K562 (cell line): ENCODE data around the gene TMEM204. TPM values are rescaled to one million over a fixed set of nuclear protein-coding genes. Genes with fewer than 3 reads are reported as not detected.

Experiments
- AFF1 ChIP-seq, 2 experiments: fragments of 450-650 bp; IDR thresholded peaks; 2 replicates each; pipeline ENCODE4 v1.6.1; 2018; ENCODE audit warnings: mild to moderate bottlenecking in 2 of 2, low read depth in 1 of 2; ENCODE audit not compliant: partially characterized antibody in 2 of 2
- HEY1 ChIP-seq: fragments of 250-450 bp; sonication (Bioruptor Pico); IDR thresholded peaks from 2 replicates; pipeline ENCODE4 v1.5.0; 2020; ENCODE audit warnings: mild to moderate bottlenecking, moderate library complexity, borderline replicate concordance
- HMBOX1 ChIP-seq: sonication (generic); IDR thresholded peaks from 2 replicates; pipeline ENCODE4 v1.6.1; 2016
- NR2C2 ChIP-seq, 2 experiments: fragments of 200-800 bp in 1 of 2; sonication (Bioruptor generic) in 1 of 2; sonication (generic) in 1 of 2; formaldehyde crosslinking in 1 of 2; IDR thresholded peaks; 2 replicates each; pipeline versions ENCODE4 v1.6.1 to v1.8.0; 2016 to 2022; ENCODE audit warnings: mild to moderate bottlenecking in 1 of 2, missing compliant biosample characterization in 1 of 2, missing genetic modification characterization in 1 of 2, missing genetic modification reagents in 1 of 2
- PRPF4 ChIP-seq: fragments of 200-400 bp; formaldehyde crosslinking; IDR thresholded peaks from one replicate; pipeline ENCODE4 v1.6.1; 2017; ENCODE audit warnings: low read length, low read depth, mild to moderate bottlenecking; ENCODE audit not compliant: insufficient read depth, poor library complexity, severe bottlenecking
- SOX6 ChIP-seq: fragments of 450-650 bp; IDR thresholded peaks from 2 replicates; pipeline ENCODE4 v1.6.1; 2014; ENCODE audit warnings: mild to moderate bottlenecking
- SRF ChIP-seq, 2 experiments: fragments of 250-450, 450-650 bp in 1 of 2; sonication (Bioruptor Pico) in 1 of 2; sonication (generic) in 1 of 2; formaldehyde crosslinking; IDR thresholded peaks; 2 replicates each; pipeline versions ENCODE4 v1.5.0 to v1.5.1; 2020 to 2022; ENCODE audit warnings: mild to moderate bottlenecking in 1 of 2, missing genetic modification reagents in 1 of 2
- VEZF1 ChIP-seq: fragments of 200-800 bp; sonication (Bioruptor generic); IDR thresholded peaks from 2 replicates; pipeline ENCODE4 v1.6.1; 2017; ENCODE audit warnings: missing genetic modification characterization, missing compliant biosample characterization
- polyA plus RNA-seq, 8 experiments: library from polyadenylated mRNA; depleted of rRNA in 4 of 8; stranded (reverse) in 5 of 8; unstranded in 3 of 8; fragments of >200 nt; fragmentation: Nextera tagmentation in 2 of 8; fragmentation: Illumina TruSeq in 1 of 8; extraction: Ambion mirVana in 2 of 8; extraction: Trizol in 1 of 8; gene quantifications; 2 replicates each; pipeline versions ENCODE4 v1.2.1 to v1.2.3, GENCODE V29; 2011 to 2014; ENCODE audit warnings: inconsistent platforms in 1 of 8, missing spikeins in 1 of 8
- total RNA-seq, 7 experiments: library from RNA; depleted of rRNA in 6 of 7; stranded (reverse); fragments of >200 nt in 6 of 7; fragmentation: Illumina TruSeq in 2 of 7; extraction: Trizol in 2 of 7; gene quantifications; 2 replicates each; pipeline versions ENCODE4 v1.2.1 to v1.2.3, GENCODE V29; 2011 to 2021; ENCODE audit warnings: low replicate concordance in 1 of 7
- TF ChIP-seq, protein P1 (sequence below): fragments of 250-450 bp; sonication (Bioruptor Pico); IDR thresholded peaks from 2 replicates; pipeline ENCODE4 v1.4.0; 2020
- TF ChIP-seq, protein P2 (sequence below): fragments of 450-650 bp; IDR thresholded peaks from 2 replicates; pipeline ENCODE4 v1.6.1; 2017; ENCODE audit warnings: antibody characterized with exemption

Gene TMEM204
- total and polyA plus RNA-seq, 9 of the 15 experiments (the other 6 are each of a cell fraction or from before 2014, with no cell fraction given), result 0.04 to 0.18 TPM; not detected in 7

DNA sequence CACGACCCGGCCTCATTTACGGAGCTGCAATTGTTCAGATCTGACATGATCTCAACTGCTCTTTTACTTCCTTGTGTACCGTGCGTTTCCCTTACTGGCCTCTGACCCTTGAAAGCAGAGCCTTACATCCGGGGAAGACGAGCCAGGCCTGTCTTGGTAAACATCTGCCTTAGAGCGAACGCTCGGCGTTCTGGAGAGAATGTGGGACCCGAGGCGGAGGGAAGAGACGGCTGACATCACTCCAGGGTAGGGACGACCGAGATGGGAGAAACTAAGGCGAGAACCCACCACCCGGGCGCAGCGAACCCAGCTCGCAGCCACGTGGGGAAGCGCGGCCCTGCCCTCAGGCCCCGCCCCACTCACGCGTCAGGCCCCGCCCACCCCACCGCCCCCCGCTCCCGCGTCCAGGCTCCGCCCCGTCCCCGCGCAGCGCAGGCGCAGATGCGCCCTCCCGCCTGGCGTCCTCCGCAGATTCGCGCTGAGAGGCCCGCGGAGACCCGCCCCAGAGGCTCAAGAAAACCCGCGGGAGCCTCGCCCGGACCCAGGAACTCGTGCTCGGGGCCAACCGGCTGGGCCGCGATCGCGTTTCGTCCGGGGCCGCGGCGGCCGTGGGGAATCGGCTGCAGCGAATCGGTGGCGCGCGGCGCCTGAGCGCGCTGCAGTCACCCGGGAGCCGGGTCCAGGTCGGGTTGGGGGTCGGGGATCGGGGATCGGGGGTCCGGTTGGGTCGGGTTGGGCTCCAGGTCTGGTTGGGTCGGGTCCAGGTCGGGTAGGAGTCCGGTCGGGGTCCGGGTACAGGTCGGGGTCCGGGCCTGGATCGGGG, 40.3 kb upstream of the TMEM204 start, which contains the start of gene TELO2 (continued):
- TF ChIP-seq AFF1 (IDR thresholded peaks at IDR 0.05; ENCODE audit: low read depth in 1 of 2, partially characterized antibody in 2 of 2) (peak in 1 of 2 experiments; percentile 23), HMBOX1 (no peak), SRF (CRISPR knock-in tag; IDR thresholded peaks at IDR 0.05) (no peak), NR2C2 (CRISPR knock-in tag; IDR thresholded peaks at IDR 0.05) (peak; percentile 83), NR2C2 (tag; IDR thresholded peaks at IDR 0.05) (peak; percentile 97), PRPF4 (no peak), HEY1 (CRISPR knock-in tag) (no peak), SOX6 (peak; percentile 75), VEZF1 (CRISPR knock-in tag) (peak; percentile 89)
- TF ChIP-seq, protein P1, sequence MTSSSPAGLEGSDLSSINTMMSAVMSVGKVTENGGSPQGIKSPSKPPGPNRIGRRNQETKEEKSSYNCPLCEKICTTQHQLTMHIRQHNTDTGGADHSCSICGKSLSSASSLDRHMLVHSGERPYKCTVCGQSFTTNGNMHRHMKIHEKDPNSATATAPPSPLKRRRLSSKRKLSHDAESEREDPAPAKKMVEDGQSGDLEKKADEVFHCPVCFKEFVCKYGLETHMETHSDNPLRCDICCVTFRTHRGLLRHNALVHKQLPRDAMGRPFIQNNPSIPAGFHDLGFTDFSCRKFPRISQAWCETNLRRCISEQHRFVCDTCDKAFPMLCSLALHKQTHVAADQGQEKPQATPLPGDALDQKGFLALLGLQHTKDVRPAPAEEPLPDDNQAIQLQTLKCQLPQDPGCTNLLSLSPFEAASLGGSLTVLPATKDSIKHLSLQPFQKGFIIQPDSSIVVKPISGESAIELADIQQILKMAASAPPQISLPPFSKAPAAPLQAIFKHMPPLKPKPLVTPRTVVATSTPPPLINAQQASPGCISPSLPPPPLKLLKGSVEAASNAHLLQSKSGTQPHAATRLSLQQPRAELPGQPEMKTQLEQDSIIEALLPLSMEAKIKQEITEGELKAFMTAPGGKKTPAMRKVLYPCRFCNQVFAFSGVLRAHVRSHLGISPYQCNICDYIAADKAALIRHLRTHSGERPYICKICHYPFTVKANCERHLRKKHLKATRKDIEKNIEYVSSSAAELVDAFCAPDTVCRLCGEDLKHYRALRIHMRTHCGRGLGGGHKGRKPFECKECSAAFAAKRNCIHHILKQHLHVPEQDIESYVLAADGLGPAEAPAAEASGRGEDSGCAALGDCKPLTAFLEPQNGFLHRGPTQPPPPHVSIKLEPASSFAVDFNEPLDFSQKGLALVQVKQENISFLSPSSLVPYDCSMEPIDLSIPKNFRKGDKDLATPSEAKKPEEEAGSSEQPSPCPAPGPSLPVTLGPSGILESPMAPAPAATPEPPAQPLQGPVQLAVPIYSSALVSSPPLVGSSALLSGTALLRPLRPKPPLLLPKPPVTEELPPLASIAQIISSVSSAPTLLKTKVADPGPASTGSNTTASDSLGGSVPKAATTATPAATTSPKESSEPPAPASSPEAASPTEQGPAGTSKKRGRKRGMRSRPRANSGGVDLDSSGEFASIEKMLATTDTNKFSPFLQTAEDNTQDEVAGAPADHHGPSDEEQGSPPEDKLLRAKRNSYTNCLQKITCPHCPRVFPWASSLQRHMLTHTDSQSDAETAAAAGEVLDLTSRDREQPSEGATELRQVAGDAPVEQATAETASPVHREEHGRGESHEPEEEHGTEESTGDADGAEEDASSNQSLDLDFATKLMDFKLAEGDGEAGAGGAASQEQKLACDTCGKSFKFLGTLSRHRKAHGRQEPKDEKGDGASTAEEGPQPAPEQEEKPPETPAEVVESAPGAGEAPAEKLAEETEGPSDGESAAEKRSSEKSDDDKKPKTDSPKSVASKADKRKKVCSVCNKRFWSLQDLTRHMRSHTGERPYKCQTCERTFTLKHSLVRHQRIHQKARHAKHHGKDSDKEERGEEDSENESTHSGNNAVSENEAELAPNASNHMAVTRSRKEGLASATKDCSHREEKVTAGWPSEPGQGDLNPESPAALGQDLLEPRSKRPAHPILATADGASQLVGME (CRISPR knock-in tag), result peak; percentile 17; the same call in 1 of the 2 replicates
- TF ChIP-seq, protein P2, sequence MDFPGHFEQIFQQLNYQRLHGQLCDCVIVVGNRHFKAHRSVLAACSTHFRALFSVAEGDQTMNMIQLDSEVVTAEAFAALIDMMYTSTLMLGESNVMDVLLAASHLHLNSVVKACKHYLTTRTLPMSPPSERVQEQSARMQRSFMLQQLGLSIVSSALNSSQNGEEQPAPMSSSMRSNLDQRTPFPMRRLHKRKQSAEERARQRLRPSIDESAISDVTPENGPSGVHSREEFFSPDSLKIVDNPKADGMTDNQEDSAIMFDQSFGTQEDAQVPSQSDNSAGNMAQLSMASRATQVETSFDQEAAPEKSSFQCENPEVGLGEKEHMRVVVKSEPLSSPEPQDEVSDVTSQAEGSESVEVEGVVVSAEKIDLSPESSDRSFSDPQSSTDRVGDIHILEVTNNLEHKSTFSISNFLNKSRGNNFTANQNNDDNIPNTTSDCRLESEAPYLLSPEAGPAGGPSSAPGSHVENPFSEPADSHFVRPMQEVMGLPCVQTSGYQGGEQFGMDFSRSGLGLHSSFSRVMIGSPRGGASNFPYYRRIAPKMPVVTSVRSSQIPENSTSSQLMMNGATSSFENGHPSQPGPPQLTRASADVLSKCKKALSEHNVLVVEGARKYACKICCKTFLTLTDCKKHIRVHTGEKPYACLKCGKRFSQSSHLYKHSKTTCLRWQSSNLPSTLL, result peak; percentile 72; the same call in 1 of the 2 replicates
